Measurements from ENCODE around the gene MEF2D.

DNA sequence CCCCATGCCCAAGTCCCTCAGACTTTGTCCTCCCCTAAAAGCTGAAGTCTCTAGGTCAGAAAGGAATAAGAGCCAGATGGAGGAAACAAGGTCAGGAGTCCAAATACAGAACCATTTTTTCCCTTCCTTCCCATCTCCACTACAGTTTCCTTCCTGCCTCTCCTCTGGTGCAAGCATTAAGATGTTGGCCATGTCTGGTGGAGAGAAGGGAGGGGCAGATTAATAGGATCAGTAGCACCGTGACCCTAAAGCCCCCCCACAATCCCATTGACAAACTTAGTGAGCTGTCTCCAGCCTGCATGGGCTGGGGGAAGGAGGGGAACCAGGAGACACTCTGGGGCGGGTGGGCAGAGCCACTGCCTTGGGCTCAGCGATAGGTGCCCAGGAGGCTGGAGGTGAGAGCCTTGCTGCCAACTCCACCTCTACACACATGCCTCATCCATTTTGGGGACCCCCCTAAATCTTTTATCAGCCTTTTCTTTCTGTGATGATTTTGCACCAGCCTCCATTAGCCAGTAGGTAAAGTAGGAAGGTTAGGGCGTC, 71.8 kb downstream of the MEF2D start:
- TF ChIP-seq CTCF (IDR thresholded peaks at IDR 0.05) (no peak), POLR2A (IDR thresholded peaks at IDR 0.05) (no peak), POLR2AphosphoS5 (IDR thresholded peaks at IDR 0.05) (no peak)

Measured in stomach (tissue), 4 donors.